Measurements from ENCODE around the gene ARHGAP6.
"Not testable (repeated sequence)": the region's sequence is repeated elsewhere in the genome, so short reads cannot be mapped to it uniquely, and the experiment has no call there.

DNA sequence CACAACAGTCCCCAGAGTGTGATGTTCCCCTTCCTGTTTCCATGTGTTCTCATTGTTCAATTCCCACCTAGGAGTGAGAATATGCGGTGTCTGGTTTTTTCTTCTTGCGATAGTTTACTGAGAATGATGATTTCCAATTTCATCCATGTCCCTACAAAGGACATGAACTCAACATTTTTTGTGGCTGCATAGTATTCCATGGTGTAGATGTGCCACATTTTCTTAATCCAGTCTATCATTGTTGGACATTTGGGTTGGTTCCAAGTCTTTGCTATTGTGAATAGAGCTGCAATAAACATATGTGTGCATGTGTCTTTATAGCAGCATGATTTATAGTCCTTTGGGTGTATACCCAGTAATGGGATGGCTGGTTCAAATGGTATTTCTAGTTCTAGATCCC lies 174.3 kb downstream of the ARHGAP6 start:
- TF ChIP-seq POLR2A, POLR2AphosphoS5 (IDR thresholded peaks at IDR 0.05; ENCODE audit: low read depth, low read length): not testable (repeated sequence)

Data from GM12892 (cell line).